ENCODE measurements around the gene PLAAT3. TPM values are rescaled to one million over a fixed set of nuclear protein-coding genes. Genes with fewer than 3 reads are reported as not detected.
"Not testable (repeated sequence)": the region's sequence is repeated elsewhere in the genome, so short reads cannot be mapped to it uniquely, and the experiment has no call there.

The PLAAT3 gene
- total RNA-seq, 1 donor from 2014 or later: 21.6 TPM

DNA sequence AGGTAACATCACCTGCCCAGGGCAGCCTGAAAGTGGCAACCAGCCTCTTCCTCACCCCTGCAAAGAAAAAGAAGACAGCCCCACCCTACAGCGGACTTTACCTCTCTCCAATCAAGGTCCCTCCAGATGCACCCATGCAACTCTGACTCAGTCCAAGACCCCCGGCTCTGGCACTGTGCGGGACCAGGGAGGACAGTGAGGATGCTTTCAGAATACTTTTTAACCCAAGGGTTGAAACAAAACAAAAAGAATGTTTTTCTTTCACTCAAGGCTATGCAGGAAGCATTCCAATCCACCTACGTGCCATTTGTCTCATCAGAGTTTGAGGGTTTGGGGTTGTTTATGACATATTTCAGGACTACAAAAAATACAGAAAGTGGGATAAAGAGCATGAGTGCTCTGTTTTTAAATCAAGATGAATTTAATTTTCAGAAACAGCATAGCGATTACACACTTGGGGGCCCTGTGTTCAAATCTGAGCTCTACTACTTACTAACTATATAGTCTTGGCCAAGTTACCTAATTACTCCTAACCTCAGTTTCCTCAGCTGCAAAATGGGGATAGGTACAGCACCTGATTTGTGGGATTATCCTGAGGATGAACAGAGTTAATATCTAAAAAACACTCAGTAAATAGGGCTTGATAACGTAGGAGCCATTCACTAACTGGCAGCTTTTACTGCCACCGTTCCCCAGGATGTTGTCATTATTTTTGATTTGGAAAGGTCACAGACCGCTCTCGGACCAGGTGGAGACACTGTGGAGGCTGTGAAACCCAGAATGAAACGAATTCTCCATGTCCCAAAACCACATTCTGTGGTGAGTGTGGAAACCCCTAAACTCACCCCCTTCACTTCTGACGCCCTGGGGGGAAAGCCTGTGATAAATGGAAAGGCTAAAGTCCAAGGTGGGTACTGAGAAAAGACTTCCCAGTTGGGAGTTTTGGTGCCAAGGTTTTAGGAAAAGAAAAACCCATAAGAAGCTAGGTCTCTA is 5.6 kb downstream of the PLAAT3 start:
- no peak for DNase-seq

DNA sequence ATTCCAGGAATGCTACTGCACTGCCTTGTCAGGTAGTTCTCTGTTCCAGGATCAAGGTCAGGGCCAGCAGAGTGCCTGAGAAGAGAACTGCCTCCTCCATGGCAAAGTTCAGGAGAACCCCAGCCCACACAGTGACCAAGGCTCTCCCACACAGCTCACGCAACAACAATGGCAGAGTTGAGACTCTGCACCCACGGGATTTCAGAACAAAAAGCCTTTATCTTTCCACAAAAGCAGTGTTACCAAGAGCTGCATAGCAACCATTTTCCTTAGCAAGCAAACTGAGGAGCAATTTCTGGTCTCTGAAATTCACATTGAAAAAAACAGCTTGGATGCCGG is 11.1 kb downstream of the PLAAT3 start:
- no peak for DNase-seq

DNA sequence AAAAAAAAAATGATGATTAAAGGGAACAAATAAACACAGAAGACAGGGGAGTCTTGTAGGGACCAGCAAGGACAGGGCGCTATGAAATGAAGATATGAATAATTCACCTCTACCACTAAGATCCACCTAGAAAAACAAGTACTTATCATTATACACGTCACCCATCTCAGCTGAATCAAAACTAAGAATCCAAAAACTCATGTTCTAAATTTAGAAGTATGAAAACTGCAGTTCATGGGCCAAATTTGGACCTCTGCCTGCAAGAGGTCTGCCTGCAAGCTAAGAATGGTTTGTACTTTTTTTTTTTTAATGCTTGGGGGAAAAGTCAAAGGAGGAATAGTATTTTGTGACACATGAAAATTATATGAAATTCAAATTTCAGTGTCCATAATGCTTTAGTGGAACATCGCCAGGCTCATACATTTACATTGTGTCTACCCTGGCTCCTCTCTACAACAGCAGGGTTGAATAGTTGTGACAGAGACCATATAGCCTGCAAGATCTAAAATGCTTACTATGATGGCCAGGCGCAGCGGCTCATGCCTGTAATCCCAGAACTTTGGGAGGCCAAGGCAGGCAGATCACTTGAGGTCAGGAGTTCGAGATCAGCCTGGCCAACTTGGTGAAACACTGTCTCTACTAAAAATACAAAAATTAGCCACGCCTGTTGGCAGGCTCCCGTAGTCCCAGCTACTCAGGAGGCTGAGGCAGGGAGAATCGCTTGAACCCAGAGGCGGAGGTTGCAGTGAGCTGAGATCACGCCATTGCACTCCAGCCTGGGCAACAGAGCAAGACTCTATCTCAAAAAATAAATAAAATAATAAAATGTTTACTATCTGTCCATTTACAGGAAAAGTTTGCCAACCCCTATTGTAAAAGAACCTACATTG is 11.7 kb downstream of the PLAAT3 start:
- not testable (repeated sequence) for DNase-seq

DNA sequence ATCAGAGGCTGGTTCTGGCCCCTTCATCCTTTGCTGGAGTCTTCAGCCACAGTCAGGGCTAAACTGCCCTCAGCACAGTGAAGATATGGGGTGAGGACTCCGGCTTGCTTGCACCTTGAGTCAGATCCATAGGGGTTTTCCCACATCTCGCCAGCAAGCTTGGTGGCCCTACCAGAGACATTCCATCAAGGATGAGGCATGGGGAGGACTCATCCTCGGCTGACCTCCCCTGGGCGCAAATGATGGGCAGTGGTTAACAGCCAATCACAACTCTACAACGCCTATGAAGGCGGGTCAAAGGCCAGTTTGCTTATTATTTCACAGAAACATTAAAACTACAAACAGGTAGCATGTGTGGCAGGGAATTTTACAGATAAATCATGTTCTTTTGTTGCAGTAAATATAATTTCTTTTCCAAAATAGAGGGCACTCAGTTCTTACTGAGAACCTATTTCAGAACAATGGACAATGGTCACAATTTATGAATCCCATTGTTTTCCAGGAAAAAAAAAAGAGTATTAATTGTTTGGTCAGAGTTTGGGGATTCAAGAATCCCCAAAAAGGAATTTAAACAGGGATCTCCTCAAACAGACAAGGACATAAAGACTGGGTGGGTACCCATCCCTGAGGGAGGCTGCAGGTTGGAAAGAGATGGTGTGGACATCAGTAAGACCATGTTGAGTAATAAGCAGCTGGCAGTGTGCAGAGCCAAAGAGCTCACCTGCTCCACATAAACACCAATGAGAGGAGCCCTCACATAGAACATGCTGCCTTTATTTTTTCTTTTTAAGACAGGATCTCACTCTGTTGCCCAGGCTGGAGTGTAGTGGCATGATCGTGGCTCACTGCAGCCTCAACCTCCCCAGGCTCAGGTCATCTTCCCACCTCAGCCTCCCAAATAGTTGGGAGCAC is 14.8 kb downstream of the PLAAT3 start:
- no peak for DNase-seq

DNA sequence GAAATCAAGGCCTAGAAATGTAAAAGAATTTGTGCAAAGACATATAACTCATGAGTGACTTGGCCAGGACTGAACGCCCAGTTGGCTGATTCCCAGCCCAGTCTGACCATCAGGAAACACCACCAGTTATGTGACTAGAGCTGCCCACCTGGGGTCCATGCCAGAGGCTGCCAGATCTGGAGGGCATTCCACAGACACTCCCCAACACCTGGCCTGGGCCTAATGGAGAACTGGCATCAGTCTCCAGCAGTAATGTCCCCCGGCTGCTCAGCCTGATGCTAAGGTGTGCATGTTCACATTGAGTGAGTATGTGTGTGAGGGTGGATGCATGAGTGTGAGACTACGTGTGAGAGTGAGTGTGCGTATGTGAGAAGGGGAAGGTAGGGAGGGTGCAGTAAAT is 15.7 kb downstream of the PLAAT3 start:
- DNase-seq: no peak

DNA sequence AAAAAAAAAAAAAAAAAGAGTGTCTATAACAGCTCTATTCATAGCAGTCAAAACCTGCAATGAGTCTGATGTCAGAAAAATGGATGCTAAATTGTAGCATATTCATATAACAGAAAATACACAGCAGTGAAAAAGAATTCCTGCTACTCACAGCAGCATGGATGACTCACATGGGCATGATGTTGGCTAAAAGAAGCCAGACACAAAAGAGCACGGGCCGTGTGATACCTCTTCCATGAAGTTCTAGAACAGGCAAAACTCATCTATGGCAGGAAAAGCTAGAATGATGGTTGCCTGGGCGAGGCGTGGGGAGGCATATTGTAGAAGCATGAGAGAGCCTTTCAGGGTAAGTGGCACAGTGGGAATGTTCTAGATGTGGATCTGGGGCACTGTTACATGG is 18.9 kb downstream of the PLAAT3 start:
- DNase-seq: no peak

DNA sequence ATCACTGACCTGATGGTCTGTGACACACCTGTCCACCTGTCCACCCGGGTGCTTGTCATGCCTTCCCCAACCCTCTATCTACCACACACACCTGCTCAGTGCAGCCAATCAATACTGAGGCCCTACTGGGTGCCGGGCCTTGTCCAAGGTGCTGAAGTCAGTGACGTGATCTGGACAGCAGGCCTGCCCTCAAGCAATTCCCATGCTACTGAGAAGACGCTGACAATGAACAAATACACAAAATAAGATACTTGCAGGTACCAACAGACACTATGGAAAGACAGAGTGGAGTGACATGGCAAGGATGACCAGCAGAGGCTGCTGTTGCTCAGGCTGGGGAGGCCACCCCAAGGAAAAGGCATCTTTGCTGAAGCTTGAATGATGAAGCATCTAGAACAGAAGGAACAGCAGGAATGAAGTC is 21.2 kb downstream of the PLAAT3 start:
- no peak for DNase-seq

DNA sequence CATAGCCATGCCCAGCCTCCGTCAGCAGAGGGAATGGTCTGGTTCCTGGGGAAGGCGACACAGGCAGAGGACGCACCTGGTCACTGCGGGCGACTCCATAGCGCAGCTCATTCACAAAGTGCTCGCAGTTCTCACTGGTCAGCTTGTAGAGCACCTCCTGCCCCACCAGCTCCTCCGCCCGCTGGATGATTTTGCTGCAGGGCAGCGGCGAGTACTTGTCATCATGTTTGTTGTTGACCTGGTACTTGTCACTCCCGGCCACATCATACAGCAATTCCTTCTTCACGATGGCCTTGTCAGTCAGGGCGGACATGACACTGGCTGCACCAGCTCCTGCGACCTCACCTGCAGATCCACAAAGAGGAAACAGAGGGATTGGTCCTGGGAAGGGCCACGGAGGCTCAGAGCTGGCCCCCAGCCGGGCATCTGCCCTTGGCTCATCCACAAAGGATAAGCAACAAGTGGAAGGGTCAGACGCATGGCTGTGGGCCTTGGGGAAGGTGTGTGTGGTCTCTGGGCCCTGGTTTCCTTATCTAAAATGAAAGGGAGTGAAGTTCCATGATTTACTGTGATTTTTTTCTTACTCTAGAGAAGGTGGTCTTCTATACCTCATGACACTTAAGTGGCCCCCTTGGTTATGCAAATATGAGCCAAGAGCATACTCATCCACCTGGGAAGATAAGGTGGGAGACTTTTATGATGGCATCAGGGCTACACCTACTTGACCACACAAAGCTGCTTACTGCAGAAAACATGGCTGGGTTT is 24.0 kb downstream of the PLAAT3 start:
- DNase-seq: no peak

DNA sequence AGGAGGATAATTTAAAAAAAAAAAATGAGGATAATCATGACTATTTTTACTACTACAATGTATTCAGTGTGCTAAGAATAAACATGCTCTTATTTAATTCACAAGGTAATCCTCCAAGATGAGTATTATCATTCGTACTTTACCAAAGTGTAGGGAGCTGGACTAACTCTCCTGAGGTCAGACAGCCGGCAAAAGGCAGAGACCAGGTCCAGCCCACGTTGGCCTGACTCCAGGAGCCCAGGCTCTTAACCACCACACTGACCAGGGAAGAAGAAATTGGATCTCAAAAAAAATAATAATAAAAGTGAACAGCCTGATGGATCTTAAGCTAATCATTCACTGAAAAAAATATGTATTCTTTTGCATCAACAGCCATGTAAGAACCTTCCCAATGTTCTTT is 25.2 kb downstream of the PLAAT3 start:
- no peak for DNase-seq

DNA sequence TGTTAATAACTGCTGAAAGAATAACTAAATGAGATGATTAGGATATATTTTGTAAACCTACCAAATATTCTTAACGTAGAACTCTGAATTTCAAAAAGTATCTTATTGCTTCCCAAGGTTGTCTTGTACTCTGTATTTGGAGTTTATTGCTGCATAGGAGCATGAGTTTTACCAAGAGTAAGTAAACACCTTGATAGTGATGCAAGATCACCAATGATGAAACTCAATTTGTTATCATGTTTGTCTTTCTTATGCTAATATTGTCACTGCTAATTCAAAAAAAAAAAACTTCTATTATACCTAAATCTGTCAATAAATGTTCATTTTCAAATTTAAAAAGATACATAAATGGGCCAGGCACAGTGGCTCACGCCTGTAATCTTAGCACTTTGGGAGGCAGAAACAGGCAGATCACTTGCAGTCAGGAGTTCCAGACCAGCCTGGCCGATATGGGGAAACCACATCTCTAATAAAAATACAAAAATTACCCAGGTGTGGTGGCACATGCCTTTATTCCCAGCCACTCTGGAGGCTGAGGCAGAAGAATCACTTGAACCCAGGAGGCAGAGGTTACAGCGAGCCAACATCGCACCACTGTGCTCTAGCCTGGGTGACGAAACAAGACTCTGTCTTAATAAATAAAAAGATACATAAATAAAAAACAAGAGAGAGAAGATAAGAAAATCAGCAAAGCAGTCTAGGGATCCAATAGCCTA is 27.6 kb downstream of the PLAAT3 start:
- DNase-seq: no peak

DNA sequence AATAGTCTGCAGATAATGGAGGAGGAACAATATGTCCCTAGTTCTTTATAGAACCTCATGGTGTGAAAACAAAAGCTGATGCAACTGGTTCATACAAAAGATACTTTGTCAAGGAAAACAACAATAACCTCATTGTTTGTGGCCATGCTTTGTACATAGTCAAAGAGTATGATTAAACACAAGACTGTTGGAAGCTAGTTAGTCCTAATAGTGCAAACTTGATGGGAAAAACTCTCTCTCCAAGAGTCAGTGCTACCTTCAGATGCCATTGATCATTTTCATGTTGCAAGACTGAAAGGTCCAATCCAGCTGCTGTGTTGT is 30.9 kb downstream of the PLAAT3 start:
- no peak for DNase-seq

DNA sequence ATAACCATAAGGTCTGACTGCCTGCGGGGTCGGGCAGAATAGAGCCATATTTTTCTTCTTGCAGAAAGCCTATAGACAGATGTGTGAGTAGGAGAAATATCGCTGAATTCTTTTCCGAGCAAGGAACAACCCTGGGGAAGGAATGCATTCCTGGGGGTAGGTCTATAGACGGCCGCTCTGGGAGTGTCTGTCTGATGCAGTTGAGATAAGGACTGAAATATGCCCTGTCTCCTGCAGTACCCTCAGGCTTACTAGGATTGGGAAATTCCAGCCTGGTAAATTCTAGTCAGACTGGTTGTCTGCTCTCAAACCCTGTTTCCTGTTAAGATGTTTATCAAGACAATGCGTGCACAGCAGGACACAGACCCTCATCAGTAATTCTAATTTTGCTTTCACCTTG is 33.0 kb downstream of the PLAAT3 start:
- DNase-seq: not testable (repeated sequence)

DNA sequence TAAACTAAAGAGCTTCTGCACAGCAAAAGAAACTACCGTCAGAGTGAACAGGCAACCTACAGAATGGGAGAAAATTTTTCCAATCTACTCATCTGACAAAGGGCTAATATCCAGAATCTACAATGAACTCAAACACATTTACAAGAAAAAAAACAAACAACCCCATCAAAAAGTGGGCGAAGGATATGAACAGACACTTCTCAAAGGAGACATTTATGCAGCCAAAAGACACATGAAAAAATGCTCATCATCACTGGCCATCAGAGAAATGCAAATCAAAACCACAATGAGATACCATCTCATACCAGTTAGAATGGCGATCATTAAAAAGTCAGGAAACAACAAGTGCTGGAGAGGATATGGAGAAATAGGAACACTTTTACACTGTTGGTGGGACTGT is 35.4 kb downstream of the PLAAT3 start:
- DNase-seq: not testable (repeated sequence)

DNA sequence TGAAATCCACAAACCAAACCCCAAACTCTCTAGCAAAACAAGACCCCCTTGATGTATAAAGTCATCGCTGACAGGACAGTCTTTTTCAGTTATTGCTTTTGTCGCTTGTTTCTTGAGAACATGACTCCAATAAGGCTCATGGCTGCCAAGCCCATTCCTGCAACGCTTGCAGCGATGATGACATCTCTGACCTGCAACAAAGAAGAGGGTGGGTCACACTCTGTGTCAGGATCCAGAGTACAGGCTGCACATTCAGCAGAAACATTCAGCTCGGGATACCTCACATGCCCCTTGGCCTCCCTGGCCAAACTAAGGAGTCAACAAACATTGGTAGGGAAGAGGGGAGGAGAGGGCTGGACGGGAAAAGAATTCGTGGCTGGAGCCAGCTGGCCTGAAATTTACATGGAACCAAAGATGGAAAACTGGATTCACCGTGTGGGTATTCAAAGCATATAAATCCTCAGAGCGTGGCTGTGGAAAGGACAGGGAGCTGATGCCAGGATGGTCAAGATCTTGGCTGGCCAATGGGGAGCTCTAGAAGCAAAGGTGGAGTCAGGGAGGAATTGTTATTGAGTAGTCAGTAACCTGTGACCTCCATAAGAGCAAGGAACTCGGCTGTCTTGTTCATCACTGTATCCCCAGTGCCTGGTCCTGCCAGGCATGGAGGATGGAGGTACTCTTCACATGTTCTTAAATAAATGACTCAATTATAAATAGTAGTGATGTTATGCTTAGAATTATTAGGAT is 39.2 kb downstream of the PLAAT3 start:
- no peak for DNase-seq

DNA sequence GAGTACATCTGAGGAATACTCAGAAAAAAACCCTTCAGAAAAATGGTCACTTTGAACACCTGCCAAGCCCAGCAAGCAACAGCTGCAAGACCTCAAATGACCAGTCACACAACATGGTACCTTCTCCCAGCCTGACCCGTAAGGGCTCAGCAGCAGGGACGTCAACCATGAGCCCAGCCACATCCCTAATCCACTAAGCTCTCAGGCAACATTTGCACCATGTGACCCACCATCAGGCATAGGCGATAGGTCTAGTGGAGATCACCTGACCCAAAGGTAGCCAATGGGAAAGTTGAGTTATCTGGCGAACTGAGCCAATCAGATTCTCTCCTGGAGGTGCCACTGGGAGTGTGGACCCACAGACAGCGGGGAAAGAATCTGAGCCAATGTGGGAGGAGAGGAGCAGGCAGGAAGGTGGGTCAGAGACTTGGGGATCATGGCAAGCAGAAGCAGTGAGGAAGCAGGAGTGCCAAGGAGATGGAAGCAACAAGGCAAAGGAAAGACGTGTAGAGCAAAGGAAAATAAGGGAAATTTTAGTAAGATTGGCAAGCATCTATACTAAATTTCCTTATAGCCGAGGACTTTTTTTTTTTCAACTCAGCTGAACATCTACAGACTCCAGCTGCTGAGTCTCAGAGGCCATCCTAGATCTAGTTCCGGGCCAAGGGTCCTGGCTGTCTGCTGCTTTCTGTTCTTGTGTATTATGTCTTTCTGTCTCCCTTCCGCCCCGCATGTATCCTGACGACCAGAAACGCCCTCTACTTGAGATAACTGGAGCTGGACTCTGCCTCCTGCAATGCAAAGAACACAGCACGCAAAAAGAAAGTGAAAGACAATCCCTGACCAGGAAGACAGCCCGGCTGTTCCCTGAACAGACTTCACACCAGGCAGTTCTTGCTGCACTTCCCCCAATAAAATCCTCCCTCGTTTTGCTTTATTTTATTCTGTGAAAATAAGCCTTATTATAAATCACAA is 40.1 kb downstream of the PLAAT3 start:
- DNase-seq: peak; percentile 47

DNA sequence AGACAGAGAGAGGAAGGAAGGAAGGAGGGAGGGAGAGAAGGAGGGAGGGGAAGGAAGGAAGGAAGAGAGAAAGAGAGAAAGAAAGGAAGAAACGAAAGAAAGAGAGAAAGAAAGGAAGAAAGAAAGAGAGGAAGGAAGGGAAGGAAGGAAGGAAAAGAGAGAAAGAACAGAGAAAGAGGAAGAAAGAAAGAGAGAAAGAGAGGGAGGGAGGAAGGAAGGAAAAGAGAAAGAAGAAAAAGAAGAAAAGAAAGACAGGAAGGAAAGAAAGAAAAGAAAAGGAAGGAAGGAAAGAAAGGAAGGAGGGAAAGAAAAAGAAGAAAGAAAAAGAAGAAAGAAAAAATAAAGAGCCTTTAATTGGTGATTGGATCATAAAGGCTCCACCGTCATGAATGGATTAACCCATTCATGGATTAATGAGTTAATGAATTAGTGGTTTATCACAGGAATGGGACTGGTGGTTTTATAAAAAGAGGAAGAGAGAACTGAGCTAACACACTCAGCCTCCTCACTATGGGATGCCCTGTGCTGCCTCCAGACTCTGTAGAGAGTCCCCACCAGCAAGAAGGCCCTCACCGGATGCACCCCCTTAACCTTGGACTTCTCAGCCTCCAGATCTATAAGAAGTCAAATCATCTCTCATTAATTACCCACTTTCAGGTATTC is 42.1 kb downstream of the PLAAT3 start:
- DNase-seq: no peak

DNA sequence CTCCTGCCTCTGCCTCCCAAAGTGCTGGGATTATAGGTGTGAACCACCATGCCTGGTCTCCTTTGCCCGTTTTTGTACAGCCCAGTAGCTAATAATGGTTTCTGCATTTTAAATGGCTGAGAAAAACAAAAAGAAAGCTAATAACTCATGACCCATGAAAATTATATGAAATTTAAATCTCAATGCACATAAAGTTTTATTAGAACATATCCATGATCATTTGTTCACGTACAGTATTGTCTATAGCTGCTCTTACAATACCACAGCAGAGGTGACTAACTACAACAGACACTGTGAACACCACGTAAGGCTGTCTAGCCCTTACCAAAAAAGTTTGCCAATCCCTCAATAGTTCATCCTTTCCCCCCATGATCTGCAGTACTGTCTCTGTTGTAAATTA is 44.7 kb downstream of the PLAAT3 start:
- DNase-seq: no peak
